Type B pancreatic cell (in vitro differentiated cells): ENCODE data around the gene PAQR4. TPM values are rescaled to one million over a fixed set of nuclear protein-coding genes. Genes with fewer than 3 reads are reported as not detected.

Source experiments
- DNase-seq: peaks from one replicate; pipeline ENCODE4 v3.0.0; 2021; ENCODE audit warnings: mixed read lengths; ENCODE audit not compliant: unreplicated experiment; ENCODE audit errors: extremely low spot score
- H3K27ac Mint-ChIP-seq: 2 replicates; pipeline ENCODE4 v1.8.0; 2021; ENCODE audit warnings: mild to moderate bottlenecking, mixed read lengths
- H3K27me3 Mint-ChIP-seq: 2 replicates; pipeline ENCODE4 v1.8.0; 2021; ENCODE audit warnings: mixed read lengths
- H3K36me3 Mint-ChIP-seq: 2 replicates; pipeline ENCODE4 v1.8.0; 2021; ENCODE audit warnings: mixed read lengths
- H3K4me1 Mint-ChIP-seq: one replicate; pipeline ENCODE4 v1.8.0; 2021; ENCODE audit warnings: mixed read lengths; ENCODE audit not compliant: unreplicated experiment
- H3K4me3 Mint-ChIP-seq: 2 replicates; pipeline ENCODE4 v1.8.0; 2021; ENCODE audit warnings: mild to moderate bottlenecking, mixed read lengths
- H3K9me3 Mint-ChIP-seq: 2 replicates; pipeline ENCODE4 v1.8.0; 2021; ENCODE audit warnings: mixed read lengths
- long read RNA-seq: library from polyadenylated mRNA; unstranded; transcript quantifications from one replicate; pipeline ENCODE4 v2.0.0, GENCODE V29; 2020
- total RNA-seq: library from RNA; stranded (reverse); gene quantifications from 2 replicates; pipeline ENCODE4 v1.2.1, GENCODE V29; 2021; ENCODE audit warnings: low replicate concordance
- TF ChIP-seq, protein P1 (sequence below): fragments of 200-600 bp; sonication (generic); conservative IDR thresholded peaks from 2 replicates; pipeline ENCODE4 v1.5.0; 2021; ENCODE audit warnings: antibody characterized with exemption, mild to moderate bottlenecking

The PAQR4 gene
- total RNA-seq, result 18.1 and 23.8 TPM in 2 replicates
- long read RNA-seq, partial matches to known transcripts, result 0 of 3 reads
- long read RNA-seq, other reads (novel, unspliced or antisense), result 2 of 3 reads

DNA sequence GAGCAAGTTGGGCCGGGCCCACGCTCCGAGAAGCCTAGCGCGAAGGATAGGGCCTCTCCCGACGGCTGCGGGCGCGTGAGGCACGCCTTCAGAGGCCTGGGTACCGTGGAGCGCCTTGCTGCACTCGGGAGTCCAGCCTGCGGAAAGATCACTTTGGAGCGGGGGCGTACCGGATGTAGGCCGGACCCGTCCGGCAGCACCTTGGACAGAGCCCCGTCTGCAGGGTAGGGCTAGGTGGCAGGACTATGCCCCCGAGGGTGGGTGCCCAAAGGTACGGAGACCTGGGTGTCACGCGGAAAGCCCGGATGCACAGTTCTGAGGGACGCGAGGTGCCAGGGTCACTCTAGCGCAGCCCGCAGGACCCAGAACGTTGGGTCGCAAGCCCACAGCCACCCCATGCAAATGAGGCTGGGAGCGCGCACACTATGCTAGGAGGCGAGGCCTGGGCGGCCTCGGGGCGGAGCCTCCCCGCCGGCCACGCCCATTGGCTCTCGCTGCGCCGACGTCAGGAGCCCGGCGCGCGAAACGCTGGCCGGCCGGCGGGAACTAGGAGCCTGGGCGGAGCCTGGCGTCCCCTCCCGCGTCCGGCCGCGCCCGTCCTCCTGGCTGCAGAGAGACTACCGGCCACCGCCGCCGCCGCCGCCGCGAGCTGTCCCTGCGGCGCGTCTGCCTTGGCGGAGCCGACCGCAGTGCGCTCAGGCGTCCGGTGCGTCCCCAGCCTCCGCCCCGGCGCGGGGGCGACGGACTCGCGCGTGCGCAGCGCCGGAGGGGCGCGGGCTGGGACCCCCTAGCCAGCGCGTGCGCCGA lies at the start of gene PAQR4:
TSS of gene PAQR4 (plus strand) at position 611 of the 807 bp plus-strand sequence. CDS start 327 bp downstream, outside the sequence.
- H3K9me3 Mint-ChIP-seq, result no peaks in the 10 kb centered on the region
- H3K4me3 Mint-ChIP-seq, result peak within 1 kb of the TSS; percentile 83
- peak within 1 kb of the TSS; percentile 53 for H3K27ac Mint-ChIP-seq
- H3K4me1 Mint-ChIP-seq, result peaks cover 13% of the 10 kb centered on the region
- DNase-seq, result peak; percentile 92
- H3K27me3 Mint-ChIP-seq, result peaks cover 7% of the 10 kb centered on the region
- TF ChIP-seq, protein P1, sequence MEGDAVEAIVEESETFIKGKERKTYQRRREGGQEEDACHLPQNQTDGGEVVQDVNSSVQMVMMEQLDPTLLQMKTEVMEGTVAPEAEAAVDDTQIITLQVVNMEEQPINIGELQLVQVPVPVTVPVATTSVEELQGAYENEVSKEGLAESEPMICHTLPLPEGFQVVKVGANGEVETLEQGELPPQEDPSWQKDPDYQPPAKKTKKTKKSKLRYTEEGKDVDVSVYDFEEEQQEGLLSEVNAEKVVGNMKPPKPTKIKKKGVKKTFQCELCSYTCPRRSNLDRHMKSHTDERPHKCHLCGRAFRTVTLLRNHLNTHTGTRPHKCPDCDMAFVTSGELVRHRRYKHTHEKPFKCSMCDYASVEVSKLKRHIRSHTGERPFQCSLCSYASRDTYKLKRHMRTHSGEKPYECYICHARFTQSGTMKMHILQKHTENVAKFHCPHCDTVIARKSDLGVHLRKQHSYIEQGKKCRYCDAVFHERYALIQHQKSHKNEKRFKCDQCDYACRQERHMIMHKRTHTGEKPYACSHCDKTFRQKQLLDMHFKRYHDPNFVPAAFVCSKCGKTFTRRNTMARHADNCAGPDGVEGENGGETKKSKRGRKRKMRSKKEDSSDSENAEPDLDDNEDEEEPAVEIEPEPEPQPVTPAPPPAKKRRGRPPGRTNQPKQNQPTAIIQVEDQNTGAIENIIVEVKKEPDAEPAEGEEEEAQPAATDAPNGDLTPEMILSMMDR, result no peak
- peaks cover 3% of the 10 kb centered on the region for H3K36me3 Mint-ChIP-seq

DNA sequence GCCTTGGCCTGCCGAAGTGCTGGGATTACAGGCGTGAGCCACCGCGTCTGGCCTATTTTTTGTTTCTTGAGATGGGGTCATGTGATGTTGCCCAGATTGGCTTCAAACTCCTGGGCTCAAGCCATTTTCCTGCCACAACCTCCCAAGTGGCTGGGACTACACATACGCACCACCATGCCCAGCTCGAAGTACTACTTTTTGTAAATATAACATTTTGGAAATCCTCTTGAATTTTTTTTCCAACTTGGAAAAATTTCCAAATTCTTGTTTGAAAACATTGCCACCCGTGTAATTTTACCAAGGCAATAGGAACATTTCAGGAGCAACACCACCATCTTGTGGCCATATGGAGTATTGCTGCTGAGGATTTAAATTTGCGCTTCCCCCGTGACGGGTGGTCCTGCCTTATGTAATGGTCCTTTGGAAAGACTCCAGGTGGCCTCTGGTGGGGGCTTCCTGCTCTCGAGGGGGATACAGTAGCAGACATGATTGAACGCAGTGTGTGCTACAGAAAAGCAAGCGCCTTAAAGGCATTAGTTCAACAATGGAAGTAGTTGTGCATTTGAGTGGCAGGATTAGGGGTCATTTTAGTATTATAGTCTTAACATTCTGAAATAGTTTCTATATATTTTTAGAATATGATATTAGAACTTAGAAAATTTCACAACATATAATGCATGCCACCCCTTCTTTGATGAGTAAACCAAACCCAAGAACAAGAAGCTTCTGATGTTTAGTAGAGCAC lies 49.5 kb upstream of the PAQR4 start:
- Mint-ChIP-seq H3K27me3 (no peaks in the 10 kb centered on the region), H3K4me1 (peaks cover 8% of the 10 kb centered on the region), H3K36me3 (peaks cover 21% of the 10 kb centered on the region), H3K4me3 (no peak overlapping the region), H3K27ac (peak overlapping the region; percentile 24), H3K9me3 (no peaks in the 10 kb centered on the region)
- DNase-seq, result no peak
- TF ChIP-seq, protein P1, result peak; percentile 98

DNA sequence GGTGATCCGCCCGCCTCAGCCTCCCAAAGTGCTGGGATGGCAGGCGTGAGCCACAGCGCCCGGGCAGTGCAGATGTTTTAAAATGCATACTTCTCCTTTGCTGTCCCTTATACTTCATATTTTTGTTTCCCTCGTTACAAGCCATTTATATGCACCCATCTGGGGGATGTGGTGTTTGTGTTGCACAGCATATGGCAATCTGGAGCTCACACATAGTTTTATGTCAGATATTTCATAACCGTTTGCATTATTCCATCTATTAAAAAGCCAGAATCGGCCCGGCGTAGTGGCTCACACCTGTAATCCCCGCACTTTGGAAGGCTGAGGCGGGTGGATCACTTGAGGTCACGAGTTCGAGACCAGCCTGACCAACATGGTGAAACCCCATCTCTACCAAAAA lies 45.7 kb upstream of the PAQR4 start:
- Mint-ChIP-seq H3K27ac (no peak overlapping the region), H3K36me3 (peaks cover 21% of the 10 kb centered on the region), H3K4me1 (peaks cover 22% of the 10 kb centered on the region), H3K9me3 (no peaks in the 10 kb centered on the region), H3K4me3 (no peak overlapping the region), H3K27me3 (no peaks in the 10 kb centered on the region)
- no peak for DNase-seq
- TF ChIP-seq, protein P1, result no peak

DNA sequence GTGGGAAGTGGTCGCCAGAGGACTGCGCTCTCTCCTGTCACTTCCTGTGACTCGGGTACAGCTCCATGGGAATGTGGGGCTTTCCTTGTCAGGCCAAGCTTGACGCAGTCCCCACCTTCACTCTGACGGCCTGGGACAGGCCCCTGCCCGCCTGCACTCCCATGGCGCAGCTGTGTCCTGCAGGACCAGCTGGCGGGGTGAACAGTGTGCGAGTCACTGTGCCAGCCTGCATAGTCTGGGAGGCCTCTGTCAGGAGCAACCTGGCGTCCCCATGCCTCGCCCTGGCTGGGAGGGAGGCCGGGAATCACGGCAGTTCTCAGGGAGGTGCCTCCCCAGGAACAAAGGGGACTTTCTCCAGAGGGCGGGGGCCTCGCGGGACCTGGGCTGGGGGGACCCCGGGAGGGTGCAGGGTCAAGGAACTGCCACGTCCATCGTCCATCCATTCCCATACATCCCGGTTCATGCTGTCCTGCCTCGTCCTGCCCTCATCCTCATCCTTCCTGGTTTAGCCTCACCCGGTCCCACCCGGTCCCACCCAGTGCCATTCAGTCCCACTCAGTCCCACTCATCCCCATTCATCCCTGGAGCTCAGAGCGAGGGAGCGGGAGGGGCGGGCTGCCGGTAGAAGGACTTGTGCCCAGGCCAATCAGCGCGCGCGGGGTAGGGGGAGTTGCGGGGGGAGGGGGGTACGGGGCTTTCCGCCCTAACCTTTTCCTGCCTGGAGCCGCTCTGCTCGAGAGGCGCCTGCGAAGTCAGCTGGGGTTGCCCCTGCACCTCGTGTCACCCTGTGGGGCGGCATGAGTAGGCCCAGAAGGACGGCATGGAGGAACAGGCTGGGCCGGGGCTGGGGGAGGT lies 44.0 kb upstream of the PAQR4 start:
- Mint-ChIP-seq H3K27me3 (no peaks in the 10 kb centered on the region), H3K27ac (no peak overlapping the region)
- TF ChIP-seq, protein P1, result no peak

More for the DNA sequence above, 44.0 kb upstream of the PAQR4 start:
- no peak for DNase-seq
- H3K36me3 Mint-ChIP-seq, result peaks cover 15% of the 10 kb centered on the region
- H3K4me1 Mint-ChIP-seq, result peaks cover 17% of the 10 kb centered on the region
- H3K4me3 Mint-ChIP-seq, result no peak overlapping the region
- no peaks in the 10 kb centered on the region for H3K9me3 Mint-ChIP-seq
